Suprapubic skin (tissue), 3 donors: ENCODE measurements around the gene GPALPP1.

ENCODE experiments used
- CTCF ChIP-seq, 2 donors: fragments of 200-600 bp in 1 of 2; fragments of 450-650 bp in 1 of 2; sonication (generic) in 1 of 2; IDR thresholded peaks; one replicate each; pipeline ENCODE4 v1.5.1; 2016 to 2019; ENCODE audit warnings: antibody characterized with exemption in 2 of 2, mild to moderate bottlenecking in 1 of 2, moderate library complexity in 1 of 2
- EP300 ChIP-seq: sonication (generic); formaldehyde crosslinking; IDR thresholded peaks from one replicate; pipeline ENCODE4 v1.6.1; 2017; ENCODE audit warnings: antibody characterized with exemption
- POLR2A ChIP-seq, 2 donors: fragments of 450-650 bp; IDR thresholded peaks; one replicate each; pipeline ENCODE4 v1.6.1; 2017; ENCODE audit warnings: antibody characterized with exemption in 2 of 2, mild to moderate bottlenecking in 2 of 2, moderate library complexity in 2 of 2

- TF ChIP-seq POLR2A (IDR thresholded peaks at IDR 0.05) (no peak), CTCF (IDR thresholded peaks at IDR 0.05) (no peak), EP300 (no peak)
Observed at GRCh38 chr13:45049478-45049877, 60.1 kb downstream of the GPALPP1 start.
